ENCODE measurements around the gene CORO7. TPM values are rescaled to one million over a fixed set of nuclear protein-coding genes. Genes with fewer than 3 reads are reported as not detected.

The CORO7 gene
- total and polyA plus RNA-seq, 7 donors = 10.0 to 43.4 (median 17.1) TPM

GRCh38 chr16:4316108-4316863 is 100.1 kb downstream of the CORO7 start:
- peak overlapping the region; percentile 90 to 98 (median 96) for H3K27ac ChIP-seq
- DNase-seq = peak; percentile 59
- 2 to 5% methylated on average over 93 of the region's 93 CpGs for WGBS, 2 donors
- H3K27me3 ChIP-seq = no peaks in the 10 kb centered on the region
- intact Hi-C loops (cut with DNase I) = no loop called here
- H3K4me1 ChIP-seq = peaks cover 2 to 70% (median 61%) of the 10 kb centered on the region in 4 donors
- no peak for TF ChIP-seq EP300 (IDR thresholded peaks at IDR 0.05)
- TF ChIP-seq POLR2A (IDR thresholded peaks at IDR 0.05) = no peak
- TF ChIP-seq POLR2AphosphoS5 (IDR thresholded peaks at IDR 0.05) = no peak
- TF ChIP-seq CTCF (IDR thresholded peaks at IDR 0.05) = no peak
- H3K9me3 ChIP-seq = no peaks in the 10 kb centered on the region
- H3K36me3 ChIP-seq = no peaks in the 10 kb centered on the region
- H3K4me3 ChIP-seq = peak overlapping the region; percentile 60 to 71 (median 66)

GRCh38 chr16:4315186-4316107 is 100.9 kb downstream of the CORO7 start, which contains the start of gene GLIS2:
TSS of gene GLIS2 (plus strand) at chr16:4316067. CDS start at chr16:4332281, 16,214 bp downstream.
- Histone ChIP-seq H3K9me3 (no peaks in the 10 kb centered on the region), H3K4me3 (peak within 1 kb of the TSS; percentile 62 to 71 (median 66)), H3K36me3 (no peaks in the 10 kb centered on the region), H3K27me3 (no peaks in the 10 kb centered on the region), H3K27ac (peak within 1 kb of the TSS; percentile 90 to 98 (median 96)), H3K4me1 (peaks cover 0 to 61% (median 53%) of the 10 kb centered on the region in 4 donors)
- intact Hi-C loops (cut with DNase I) = no loop called here
- TF ChIP-seq POLR2A (IDR thresholded peaks at IDR 0.05) (peak in 1 of 2 donors; percentile 19), CTCF (IDR thresholded peaks at IDR 0.05) (no peak), POLR2AphosphoS5 (IDR thresholded peaks at IDR 0.05) (peak in 3 of 4 donors; percentile 12 to 68 (median 64)), EP300 (IDR thresholded peaks at IDR 0.05) (no peak)
- DNase-seq = peak; percentile 88
- 1% methylated on average over 97 to 114 of the region's 115 CpGs for WGBS, 2 donors

- Histone ChIP-seq H3K36me3 (no peaks in the 10 kb centered on the region), H3K27me3 (no peaks in the 10 kb centered on the region), H3K4me3 (peak overlapping the region; percentile 62 to 71 (median 66)), H3K27ac (peak overlapping the region; percentile 90 to 98 (median 96)), H3K4me1 (peaks cover 0 to 61% (median 52%) of the 10 kb centered on the region in 4 donors), H3K9me3 (no peaks in the 10 kb centered on the region)
- TF ChIP-seq CTCF (IDR thresholded peaks at IDR 0.05) (no peak), POLR2AphosphoS5 (IDR thresholded peaks at IDR 0.05) (peak in 2 of 4 donors; percentile 26 to 38), EP300 (IDR thresholded peaks at IDR 0.05) (no peak), POLR2A (IDR thresholded peaks at IDR 0.05) (no peak)
- 2 to 4% methylated on average over 33 of the region's 33 CpGs for WGBS, 2 donors
- intact Hi-C loops (cut with DNase I) = no loop called here
- peak; percentile 78 for DNase-seq
These were observed 101.7 kb downstream of the CORO7 start for GRCh38 chr16:4314532-4315185.
